Lower leg skin (tissue), 3 donors: ENCODE measurements around the gene TCEA2.

Experiments used
- POLR2A ChIP-seq, 2 donors: fragments of 450-650 bp; IDR thresholded peaks; one replicate each; pipeline ENCODE4 v1.6.1; 2016 to 2017; ENCODE audit warnings: antibody characterized with exemption in 2 of 2, mild to moderate bottlenecking in 1 of 2, moderate library complexity in 1 of 2
- TF ChIP-seq, protein P1 (sequence below), 3 donors: fragments of 450-650 bp; IDR thresholded peaks; one replicate each; pipeline ENCODE4 v1.5.1; 2016; ENCODE audit warnings: antibody characterized with exemption in 3 of 3, mild to moderate bottlenecking in 3 of 3, moderate library complexity in 2 of 3

GRCh38 chr20:64042054-64042781, 20.8 kb upstream of the TCEA2 start:
- no peak for TF ChIP-seq POLR2A (IDR thresholded peaks at IDR 0.05)
- TF ChIP-seq, protein P1, sequence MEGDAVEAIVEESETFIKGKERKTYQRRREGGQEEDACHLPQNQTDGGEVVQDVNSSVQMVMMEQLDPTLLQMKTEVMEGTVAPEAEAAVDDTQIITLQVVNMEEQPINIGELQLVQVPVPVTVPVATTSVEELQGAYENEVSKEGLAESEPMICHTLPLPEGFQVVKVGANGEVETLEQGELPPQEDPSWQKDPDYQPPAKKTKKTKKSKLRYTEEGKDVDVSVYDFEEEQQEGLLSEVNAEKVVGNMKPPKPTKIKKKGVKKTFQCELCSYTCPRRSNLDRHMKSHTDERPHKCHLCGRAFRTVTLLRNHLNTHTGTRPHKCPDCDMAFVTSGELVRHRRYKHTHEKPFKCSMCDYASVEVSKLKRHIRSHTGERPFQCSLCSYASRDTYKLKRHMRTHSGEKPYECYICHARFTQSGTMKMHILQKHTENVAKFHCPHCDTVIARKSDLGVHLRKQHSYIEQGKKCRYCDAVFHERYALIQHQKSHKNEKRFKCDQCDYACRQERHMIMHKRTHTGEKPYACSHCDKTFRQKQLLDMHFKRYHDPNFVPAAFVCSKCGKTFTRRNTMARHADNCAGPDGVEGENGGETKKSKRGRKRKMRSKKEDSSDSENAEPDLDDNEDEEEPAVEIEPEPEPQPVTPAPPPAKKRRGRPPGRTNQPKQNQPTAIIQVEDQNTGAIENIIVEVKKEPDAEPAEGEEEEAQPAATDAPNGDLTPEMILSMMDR (IDR thresholded peaks at IDR 0.05) = no peak
